Measurements from ENCODE around the gene LIPC.

LIPC gene

GRCh38 chr15:58404722-58405121 lies 27.1 kb upstream of the LIPC start:
- TF ChIP-seq CTCF (IDR thresholded peaks at IDR 0.05; ENCODE audit: borderline replicate concordance, insufficient read depth, low read depth, low read length) = no peak

DNA sequence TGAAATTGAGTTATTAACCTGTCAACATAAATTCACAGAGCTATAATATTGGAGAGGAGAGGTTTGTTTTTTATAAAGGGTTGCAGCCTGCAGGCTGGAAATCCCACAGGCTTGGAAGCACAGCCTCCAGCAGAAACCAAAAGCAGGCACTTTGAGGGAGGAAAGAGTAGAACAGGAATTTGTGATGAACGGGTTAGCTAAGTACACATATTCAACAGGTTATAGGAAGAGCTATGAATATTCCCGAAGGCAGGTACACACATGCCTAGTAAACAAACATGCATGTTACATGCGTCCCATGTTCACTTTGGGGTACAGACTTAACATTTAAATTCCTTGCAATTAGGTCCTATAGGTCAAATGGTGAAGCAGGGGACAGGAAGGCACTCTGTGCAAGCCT lies 25.9 kb upstream of the LIPC start:
- TF ChIP-seq CTCF (IDR thresholded peaks at IDR 0.05; ENCODE audit: borderline replicate concordance, insufficient read depth, low read depth, low read length) = no peak
- no peak overlapping the region for H3K4me3 ChIP-seq (ENCODE audit: low read depth, low read length)

More at GRCh38 chr15:58404722-58405121, 27.1 kb upstream of the LIPC start:
- H3K4me3 ChIP-seq (ENCODE audit: low read depth, low read length) = no peak overlapping the region

GRCh38 chr15:58406811-58407210 lies 25.0 kb upstream of the LIPC start:
- no peak overlapping the region for H3K4me3 ChIP-seq (ENCODE audit: low read depth, low read length)
- TF ChIP-seq CTCF (IDR thresholded peaks at IDR 0.05; ENCODE audit: borderline replicate concordance, insufficient read depth, low read depth, low read length) = no peak

DNA sequence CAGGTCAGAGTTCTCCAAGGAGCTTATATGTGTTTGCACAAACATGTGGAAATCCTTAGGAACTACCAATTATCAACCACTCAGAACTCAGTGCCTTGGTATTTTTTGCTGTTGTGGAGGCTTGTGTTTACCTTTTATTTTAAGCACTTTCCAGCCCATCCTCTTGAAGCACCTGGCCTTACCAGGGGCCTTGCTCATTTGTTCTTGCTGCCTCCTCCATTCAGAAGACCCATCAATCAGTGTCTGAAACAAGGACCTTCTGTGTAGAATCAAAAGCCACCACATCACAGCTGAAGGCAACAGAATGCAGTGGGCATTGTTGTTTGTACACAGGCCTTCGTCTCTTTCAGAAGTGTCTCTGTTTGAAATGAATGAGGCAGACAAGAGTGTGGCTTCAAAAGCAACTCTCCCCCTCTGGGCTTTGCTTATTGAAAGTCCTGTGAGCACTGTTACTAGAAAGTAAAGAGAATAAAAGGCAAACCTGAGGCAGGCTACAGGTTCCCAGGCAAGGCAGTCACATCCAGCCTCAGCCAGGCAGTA lies 24.5 kb upstream of the LIPC start:
- TF ChIP-seq CTCF (IDR thresholded peaks at IDR 0.05; ENCODE audit: borderline replicate concordance, insufficient read depth, low read depth, low read length) = no peak
- H3K4me3 ChIP-seq (ENCODE audit: low read depth, low read length) = no peak overlapping the region

- H3K4me3 ChIP-seq (ENCODE audit: low read depth, low read length) = no peak overlapping the region
- no peak for TF ChIP-seq CTCF (IDR thresholded peaks at IDR 0.05; ENCODE audit: borderline replicate concordance, insufficient read depth, low read depth, low read length)
These were observed 24.0 kb upstream of the LIPC start for GRCh38 chr15:58407778-58408177.

GRCh38 chr15:58409861-58410260 lies 21.9 kb upstream of the LIPC start:
- no peak overlapping the region for H3K4me3 ChIP-seq (ENCODE audit: low read depth, low read length)
- no peak for TF ChIP-seq CTCF (IDR thresholded peaks at IDR 0.05; ENCODE audit: borderline replicate concordance, insufficient read depth, low read depth, low read length)

GRCh38 chr15:58410353-58410752 lies 21.4 kb upstream of the LIPC start:
- H3K4me3 ChIP-seq (ENCODE audit: low read depth, low read length) = no peak overlapping the region
- no peak for TF ChIP-seq CTCF (IDR thresholded peaks at IDR 0.05; ENCODE audit: borderline replicate concordance, insufficient read depth, low read depth, low read length)
